LoVo (cell line): ENCODE measurements around the gene ABCA2.

Experiments used
- DNase-seq: peaks from one replicate; pipeline ENCODE4 v3.0.0-alpha.2; 2016; ENCODE audit warnings: low spot score

ABCA2 gene

GRCh38 chr9:137030538-137031527 lies 2.8 kb upstream of the ABCA2 start:
- DNase-seq = no peak

GRCh38 chr9:137030006-137030405 lies 2.0 kb upstream of the ABCA2 start:
- DNase-seq = no peak

- peak; percentile 72 for DNase-seq
Measured at GRCh38 chr9:137029058-137029936, 1.3 kb upstream of the ABCA2 start.

- peak; percentile 81 for DNase-seq
Measured at GRCh38 chr9:137028263-137029057, 423 bp upstream of the ABCA2 start.

GRCh38 chr9:137026828-137027227 lies 1.2 kb downstream of the ABCA2 start:
- no peak for DNase-seq

GRCh38 chr9:137026384-137026783 lies 1.7 kb downstream of the ABCA2 start:
- DNase-seq = no peak

GRCh38 chr9:137025517-137025966 lies 2.5 kb downstream of the ABCA2 start:
- DNase-seq = no peak

- DNase-seq = no peak
Measured at GRCh38 chr9:137023583-137023991, 4.5 kb downstream of the ABCA2 start.

GRCh38 chr9:137023157-137023556 lies 4.9 kb downstream of the ABCA2 start:
- no peak for DNase-seq

- DNase-seq = no peak
Measured at GRCh38 chr9:137022662-137023008, 5.4 kb downstream of the ABCA2 start.

- peak; percentile 89 for DNase-seq
Measured at GRCh38 chr9:137021979-137022661, 5.9 kb downstream of the ABCA2 start.

- no peak for DNase-seq
Measured at GRCh38 chr9:137021568-137021978, 6.5 kb downstream of the ABCA2 start.

GRCh38 chr9:137020771-137021567 lies 7.1 kb downstream of the ABCA2 start:
- no peak for DNase-seq

- DNase-seq = no peak
Measured at GRCh38 chr9:137019891-137020683, 8.0 kb downstream of the ABCA2 start.

GRCh38 chr9:137018761-137019559 lies 9.1 kb downstream of the ABCA2 start:
- DNase-seq = no peak

- no peak for DNase-seq
Measured at GRCh38 chr9:137017791-137018497, 10.1 kb downstream of the ABCA2 start.

- no peak for DNase-seq
Measured at GRCh38 chr9:137017071-137017470, 11.0 kb downstream of the ABCA2 start.

- DNase-seq = no peak
Measured at GRCh38 chr9:137016436-137016835, 11.6 kb downstream of the ABCA2 start.
